ENCODE data around the gene TGFBR1.
A peak's percentile ranks its signal among the peaks of the same experiment; 100 is the strongest.

Gene TGFBR1

DNA sequence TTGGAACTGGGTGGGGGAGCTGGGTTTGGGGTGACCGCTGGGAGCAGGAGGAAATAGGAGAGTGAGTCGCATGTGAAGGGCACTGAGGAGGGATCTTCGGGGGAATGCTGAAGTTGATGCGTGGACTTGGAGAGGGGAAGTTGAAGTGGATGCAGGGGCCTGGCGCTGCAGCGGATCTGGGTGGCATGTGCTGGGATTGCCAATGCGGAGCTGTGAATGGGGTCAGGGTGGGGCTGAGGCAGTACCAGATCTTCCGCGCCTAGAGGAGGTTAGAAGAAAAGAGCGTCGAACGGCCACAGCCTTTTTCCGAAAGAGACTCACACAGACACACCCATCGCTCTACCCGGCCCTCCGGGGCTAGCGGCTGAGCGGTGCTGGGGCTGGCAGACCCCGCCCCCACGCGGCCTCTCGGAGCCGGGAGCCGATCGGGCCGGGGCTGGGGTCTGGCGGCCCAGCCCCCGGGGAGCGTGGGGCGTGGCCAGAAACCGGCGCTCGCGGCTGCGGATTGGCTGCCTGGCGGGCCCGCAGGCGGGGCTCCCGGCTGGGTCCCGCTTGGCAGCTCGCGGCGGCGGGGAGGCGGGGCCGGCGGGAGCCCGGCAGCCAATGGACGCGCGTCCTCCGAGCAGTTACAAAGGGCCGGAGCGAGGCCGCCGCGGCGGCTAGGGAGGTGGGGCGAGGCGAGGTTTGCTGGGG lies at the start of gene TGFBR1:
TGFBR1 (plus strand) TSS at position 655 of the 693 bp plus-strand sequence. CDS start 93 bp downstream, outside the sequence.
- DNase-seq (ENCODE audit: low read depth), result peak; percentile 78

DNA sequence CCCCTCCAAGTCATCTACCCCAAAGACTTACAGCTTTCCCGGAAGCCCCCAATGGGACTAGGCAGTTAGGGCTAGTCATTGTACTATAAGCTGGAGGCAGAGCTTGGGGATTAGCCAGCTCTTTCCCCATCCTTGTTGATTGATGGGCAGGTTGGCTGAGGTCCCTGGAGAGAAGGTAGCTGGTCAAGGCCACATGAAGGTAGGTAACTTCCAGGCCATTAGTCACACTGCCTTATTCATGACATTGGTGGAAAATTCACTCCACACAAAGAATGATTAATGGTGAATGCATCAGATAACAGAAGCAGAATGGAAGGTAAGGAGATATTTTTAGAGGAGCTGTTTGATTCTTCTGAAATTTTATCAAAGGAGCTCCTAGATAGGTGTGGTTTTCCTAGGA lies 49.5 kb upstream of the TGFBR1 start:
- DNase-seq (ENCODE audit: low read depth), result no peak

DNA sequence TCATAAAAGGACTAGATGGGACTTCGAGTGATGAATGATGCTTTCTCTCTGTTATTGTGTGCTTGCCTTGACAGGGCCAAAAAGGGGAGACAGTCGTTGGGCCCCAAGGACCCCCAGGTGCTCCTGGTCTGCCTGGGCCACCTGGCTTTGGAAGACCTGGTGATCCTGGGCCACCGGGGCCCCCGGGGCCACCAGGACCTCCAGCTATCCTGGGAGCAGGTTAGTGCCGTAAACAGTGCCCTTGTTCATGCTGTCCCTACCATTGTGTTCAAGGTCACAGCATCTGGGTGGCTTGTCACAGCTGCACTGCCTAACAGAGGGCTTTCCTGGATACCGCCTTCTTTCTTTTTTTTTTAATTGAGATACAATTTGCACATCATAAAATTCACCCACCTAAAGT lies 48.7 kb upstream of the TGFBR1 start:
- no peak for DNase-seq (ENCODE audit: low read depth)

DNA sequence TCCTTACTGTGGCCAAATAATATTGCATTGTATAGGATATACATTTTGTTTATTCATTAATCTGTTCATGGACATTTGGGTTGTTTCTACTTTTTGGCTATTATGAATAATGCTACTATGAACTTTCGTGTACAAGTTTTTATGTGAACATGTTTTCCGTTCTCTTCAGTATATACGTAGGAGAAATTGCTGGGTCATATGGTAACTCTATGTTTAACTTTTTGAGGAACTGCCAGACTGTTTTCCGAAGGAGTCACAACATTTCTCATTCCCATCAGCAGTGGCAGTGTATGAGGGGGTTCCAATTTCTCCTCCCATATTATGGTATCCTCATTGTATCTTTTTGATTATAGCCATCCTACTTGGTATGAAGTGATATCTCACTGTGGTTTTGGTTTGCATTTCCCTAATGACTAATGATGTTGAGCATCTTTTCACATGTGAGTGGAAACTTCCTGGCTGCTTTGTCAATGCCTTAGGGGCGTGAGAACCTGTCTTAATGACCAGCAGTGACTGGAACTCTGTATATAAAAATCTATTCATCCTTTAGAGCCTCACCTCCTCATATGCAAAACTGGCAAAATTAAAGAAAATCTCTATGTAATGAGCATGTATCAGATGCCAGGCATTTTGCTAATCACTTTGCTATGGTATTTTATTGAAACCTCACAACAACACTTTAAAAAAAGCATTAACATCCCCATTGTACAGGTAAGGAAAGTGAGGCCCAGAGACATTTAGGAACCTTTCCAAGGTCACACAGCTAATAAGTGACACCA lies 47.8 kb upstream of the TGFBR1 start:
- DNase-seq (ENCODE audit: low read depth), result no peak

DNA sequence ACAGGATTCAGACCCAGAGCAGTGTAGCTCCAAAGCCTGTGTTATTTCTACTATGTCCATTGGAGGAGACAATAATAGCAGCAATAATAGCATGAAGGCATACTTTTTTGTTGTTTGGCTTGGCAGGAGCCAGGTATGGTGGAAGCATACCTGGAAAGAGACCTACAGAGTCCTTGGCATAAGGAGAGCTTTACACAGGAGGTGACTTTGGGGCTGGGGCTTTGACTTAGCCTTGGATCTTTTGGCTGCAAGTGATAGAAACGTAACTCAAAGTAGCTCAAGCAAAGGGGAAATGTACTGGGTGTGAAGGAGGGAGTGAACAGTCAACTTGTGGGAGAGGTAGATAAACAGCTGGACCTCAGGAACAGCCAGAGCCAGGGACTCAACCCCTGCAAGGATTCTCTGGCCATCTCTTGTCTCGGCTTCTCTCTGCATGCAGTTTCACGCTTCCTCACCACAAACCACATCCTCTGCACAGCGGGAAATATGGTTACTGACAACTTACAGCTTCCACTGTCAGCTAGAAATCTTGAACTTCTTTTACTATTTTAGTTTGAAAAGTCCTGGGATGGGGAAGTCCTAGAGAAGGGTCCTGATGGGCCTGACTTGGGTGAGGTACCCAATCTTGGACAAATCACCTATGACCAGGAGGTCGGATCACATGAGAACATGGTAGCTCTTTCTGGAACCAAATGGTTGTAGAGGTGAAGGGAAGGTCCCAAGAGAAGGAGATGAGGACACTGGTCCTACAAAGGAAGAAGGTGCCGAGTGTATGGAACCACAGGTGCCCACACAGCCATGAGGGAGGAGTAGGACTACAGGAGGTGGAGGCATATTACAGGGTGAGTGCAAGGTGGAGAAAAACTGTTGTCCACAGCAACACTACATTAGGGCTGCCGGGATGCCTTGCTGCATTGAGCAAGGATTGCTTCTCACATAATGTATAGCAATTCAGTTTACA lies 47.0 kb upstream of the TGFBR1 start:
- DNase-seq (ENCODE audit: low read depth), result peak; percentile 51

DNA sequence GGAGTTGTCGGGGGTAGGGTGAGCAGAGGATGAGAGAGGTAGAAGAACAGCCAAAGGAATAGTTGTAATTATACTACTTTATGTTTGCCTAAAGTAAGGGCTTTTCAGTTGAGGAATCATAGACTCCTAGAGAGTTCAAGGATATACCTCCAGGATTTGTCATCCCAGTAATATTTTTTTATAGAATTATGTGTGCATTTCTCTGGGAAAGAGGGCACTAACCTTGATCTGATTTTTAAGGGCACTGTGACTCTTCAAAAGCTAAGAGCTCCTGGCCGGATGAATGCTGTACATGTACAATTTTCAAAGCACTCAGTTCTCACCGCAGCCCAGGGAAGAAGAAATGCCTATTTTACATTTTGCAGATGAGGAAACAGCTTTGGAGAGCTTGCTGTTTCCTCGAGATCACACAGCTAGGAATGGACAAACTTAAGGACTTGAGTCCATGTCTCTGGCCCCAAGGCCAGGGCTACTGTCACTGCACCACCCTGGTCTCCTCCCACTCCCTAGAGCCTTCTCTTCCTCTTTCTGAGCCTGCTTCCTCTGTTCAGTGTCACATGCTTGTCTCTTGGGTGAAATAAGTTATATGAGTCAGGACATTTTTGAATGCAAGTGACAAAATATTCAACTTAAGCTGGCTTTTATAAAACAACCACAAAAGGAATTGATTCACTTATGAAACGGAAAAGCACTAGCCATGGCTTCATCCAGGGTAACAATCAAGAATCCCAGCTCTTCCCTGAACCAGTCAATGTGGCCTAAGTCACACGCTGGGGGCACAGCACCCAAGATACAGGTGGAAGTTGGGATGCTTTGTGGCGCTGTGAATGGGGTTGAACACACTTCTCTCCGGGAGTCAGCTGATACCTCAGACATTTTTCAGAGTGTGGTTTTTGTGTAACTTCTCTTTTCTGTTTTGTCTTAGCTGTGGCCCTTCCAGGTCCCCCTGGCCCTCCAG lies 45.7 kb upstream of the TGFBR1 start:
- DNase-seq (ENCODE audit: low read depth), result no peak

DNA sequence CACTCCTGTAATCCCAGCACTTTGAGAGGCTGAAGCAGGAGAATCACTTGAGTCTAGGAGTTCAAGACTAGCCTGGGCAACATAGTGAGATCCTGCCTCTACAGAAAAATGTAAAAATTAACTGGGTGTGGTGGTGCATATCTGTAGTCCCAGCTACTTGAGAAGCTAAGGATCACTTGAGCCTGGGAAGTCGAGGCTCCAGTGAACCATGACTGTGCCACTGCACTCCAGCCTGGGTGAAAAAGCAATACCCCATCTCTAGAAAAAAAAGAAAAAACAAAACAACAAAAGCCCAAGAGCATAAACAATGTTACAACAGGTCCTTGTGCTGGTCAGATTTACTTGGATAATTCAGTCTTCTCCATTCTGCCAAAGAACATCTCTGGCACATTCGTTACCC lies 44.3 kb upstream of the TGFBR1 start:
- no peak for DNase-seq (ENCODE audit: low read depth)

DNA sequence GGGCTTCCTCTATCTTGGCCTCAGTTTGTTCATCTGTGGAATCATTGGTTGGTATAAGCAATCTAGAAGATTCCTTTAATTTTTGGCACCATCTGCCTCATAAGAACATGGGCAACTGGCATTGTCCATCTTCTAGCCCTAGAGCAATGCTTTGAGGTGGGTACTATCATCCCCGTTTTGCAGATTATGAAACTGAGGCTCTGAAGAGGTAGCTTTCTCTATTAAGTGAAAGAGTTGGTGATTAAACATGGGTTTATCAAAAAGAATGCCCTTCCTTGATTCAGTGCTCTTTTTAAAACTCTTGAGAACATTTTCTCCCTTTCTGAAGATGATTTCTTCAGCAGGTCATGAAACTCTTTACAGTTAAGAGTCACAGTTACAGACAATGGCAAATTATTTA lies 42.4 kb upstream of the TGFBR1 start:
- DNase-seq (ENCODE audit: low read depth), result no peak

DNA sequence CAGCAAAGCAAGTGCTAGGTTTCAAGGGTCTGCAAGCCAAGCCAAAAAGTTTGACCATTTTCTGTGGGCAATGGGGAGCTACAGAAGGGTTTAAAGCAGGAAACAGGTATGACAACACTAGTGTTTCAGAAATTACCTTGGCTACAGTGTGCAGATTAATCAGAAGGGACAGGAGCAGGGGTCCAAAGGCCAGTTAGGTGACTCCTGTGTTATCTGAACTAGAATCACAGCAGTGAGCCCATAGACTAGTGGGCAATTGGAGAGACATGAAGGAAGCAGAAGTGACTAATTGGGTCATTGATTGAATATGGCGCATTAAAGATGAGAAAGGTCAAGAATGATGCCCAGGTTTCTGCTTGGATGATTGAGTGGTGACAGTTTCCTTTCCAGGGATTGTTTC lies 41.4 kb upstream of the TGFBR1 start:
- no peak for DNase-seq (ENCODE audit: low read depth)

DNA sequence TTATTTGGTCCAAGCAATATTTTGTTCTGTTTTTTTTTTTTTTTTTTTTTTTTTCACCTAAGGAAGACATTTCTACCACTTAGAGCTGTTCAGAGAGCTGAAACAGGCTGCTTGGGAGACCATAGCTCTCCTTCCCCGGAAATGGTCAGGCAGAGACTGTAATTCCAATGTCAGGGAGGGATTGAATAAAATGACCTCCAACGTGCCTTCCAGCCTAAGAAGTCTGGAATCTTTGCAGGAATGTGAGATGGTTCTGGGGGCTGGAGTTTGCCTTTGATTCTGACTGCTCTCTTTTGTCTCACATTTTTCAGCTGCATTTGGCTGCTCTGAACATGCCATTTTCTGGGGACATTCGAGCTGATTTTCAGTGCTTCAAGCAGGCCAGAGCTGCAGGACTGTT lies 38.3 kb upstream of the TGFBR1 start:
- DNase-seq (ENCODE audit: low read depth), result no peak

DNA sequence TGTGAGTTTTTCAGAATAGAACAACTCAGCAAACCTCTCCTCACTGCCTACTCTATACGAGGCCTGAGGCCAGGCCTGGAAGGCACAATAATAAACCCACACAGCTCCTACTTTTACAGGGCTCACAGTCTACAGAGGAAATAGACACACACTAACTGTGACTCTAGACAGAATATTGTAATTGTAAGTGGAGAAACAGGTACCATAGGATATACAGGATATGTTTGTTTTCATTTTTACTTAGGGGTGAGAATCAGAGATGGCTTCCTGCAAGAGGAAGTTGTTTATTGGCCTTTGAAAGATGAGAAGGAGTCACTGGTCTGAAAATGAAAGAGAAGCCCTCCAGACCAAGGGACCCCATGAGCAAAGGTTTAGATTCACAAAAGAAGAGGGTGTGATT lies 35.8 kb upstream of the TGFBR1 start:
- no peak for DNase-seq (ENCODE audit: low read depth)

DNA sequence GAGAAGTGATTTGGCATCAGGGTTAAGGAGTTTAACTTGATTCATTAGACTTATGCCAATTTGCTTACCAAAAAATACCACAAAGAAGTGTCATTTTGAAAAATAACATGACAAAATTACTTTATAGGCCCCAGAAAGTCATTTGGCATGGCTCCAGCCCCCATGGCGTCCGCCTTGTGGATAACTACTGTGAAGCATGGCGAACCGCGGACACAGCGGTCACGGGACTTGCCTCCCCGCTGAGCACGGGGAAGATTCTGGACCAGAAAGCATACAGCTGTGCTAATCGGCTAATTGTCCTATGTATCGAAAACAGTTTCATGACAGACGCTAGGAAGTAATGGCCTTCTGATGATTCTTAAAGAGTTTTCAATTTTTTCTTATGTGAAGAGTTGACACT lies 35.4 kb upstream of the TGFBR1 start:
- DNase-seq (ENCODE audit: low read depth), result no peak

DNA sequence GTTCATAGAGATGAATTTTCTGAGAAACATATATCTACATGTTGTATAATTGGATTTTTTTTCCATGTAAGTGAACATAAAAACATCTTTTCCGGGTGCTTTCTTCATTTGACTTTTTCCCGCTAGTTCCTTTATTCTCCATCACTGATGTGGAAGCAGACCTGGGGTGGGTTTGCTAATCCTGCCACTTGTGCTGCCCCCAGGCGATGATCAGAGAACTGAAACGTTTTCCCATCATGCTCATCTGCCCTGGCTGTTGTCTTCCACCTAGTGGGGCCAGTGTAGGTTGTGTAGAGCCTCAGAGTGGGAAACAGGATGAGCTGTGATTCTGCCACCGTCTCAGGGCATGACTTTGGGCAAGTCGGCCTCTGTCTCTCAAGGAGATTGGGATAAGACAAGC lies 34.2 kb upstream of the TGFBR1 start:
- DNase-seq (ENCODE audit: low read depth), result no peak

DNA sequence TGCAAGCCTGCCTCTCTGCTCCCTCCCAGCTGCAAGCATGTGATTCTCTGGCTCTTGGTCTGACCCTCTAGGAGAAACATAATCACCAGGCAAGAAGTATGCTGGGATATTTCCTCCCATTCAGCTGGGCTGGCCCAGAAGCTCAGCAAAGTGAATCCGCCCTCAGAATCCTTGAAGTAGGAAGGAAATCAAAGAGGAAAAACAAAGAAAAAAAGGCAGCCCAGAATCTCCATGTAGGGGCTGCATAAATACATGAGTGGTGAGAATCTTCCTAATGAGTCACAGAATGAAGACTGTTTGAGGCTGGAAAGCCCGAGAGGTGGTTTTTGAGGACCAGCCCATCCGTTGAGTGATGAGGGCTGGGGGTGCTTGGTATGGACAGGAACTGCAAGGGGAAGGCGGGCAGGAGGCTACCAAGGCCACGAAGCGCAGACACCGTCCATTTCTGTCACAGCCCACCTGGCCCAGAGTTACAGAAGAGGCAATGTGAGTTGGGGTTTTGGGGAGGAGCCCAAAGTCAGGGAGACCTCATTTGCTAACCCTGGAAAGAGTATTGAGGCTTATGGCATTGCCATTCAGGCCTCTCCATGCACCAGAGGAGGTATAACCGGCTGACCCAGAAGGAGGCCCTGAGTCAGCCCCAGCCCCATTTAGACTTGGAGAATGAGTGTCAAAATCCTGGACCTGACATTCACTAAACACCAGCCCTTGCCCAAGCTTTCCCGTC lies 33.4 kb upstream of the TGFBR1 start:
- DNase-seq (ENCODE audit: low read depth), result no peak

DNA sequence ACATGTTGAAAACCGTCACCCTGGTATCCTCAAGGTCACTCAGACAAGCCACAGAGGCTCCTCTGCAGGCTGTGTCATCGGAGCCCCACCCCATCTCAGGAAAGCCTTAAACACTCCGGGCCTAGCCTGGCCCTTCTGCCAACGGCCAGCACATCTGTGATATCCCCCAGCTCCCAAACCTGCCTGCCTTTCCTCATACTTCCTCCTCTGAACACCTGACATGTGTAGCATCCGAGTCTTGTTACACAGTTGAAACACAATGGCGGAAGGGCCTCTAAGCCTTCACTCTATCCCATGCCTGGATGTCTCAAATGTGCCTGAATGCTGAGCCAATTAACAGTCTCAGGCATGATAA lies 32.9 kb upstream of the TGFBR1 start:
- no peak for DNase-seq (ENCODE audit: low read depth)

DNA sequence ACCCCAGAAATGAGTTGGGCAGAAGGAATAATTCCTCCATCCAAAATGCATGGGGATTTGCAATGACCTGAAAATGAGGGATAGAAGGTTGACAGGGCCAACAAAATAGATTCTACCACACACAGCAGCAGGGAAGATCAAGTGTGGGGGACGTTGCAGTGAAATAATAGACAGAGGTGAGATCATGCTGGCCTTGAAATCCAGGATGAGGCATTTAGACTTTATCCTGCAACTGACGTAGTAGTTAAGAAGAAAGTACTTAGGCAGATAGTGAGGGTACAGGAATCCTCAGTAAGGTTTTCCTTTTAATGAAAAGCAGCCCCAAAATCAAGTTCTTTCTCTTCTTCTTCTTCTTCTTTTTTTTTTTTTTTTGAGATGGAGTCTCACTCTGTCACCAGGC lies 31.6 kb upstream of the TGFBR1 start:
- no peak for DNase-seq (ENCODE audit: low read depth)

DNA sequence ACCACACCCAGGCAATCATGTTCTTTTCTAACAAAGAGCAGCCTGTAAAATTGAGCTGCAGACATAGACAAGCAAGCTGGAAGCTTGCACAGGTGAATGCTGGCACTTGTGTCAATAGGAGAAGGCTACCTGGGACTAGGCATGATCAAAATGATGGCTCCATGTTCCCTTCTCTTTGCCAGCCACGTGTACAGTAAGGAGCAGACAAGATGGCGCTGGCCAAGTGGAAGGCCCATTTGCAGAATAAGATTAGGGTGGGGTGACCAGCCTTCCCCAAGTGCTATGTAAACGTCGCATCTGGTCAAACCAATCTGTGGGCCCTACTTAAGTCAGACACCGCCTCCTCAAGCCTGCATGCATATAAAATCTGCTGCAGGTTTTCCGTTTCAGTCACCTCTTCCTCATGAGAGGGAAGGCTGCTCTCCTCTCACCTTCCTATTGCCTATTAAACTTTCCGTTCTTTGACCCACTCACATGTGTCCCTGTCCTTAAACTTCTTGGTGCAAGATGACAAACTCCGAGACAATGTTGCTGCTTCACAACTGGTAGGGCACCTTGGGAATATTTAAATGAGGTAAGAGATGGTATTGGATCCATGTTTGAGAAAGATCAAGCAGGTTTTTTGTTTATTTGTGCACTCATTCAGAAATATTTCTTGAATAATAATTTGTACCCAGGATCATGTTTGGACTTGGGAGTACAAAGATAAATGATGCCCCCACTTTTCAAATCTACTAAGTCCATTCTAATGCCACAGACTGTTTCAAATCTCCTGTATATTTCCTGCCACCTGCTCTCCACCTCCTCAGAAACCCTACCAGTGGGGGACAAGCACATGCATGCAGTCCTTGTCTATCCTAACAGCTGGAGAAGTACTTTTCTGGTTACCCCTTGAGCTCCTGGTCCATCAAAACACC lies 30.7 kb upstream of the TGFBR1 start:
- no peak for DNase-seq (ENCODE audit: low read depth)

DNA sequence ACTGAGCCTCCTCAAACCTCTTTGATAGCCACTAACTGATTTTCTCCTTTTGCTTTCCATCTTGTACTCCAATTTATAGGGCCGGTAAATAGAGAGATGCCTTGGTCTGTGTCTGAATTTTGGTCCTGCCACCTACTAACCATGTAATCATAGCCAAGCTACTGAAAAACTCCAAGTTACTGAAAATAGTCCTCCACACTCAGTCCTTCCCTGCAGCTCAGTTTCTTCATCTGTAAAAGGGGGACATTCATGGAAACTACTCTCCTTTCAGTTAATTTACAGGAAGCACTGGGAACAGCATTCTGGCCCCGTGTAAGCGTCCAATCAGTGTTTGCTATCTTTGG lies 30.0 kb upstream of the TGFBR1 start:
- no peak for DNase-seq (ENCODE audit: low read depth)

DNA sequence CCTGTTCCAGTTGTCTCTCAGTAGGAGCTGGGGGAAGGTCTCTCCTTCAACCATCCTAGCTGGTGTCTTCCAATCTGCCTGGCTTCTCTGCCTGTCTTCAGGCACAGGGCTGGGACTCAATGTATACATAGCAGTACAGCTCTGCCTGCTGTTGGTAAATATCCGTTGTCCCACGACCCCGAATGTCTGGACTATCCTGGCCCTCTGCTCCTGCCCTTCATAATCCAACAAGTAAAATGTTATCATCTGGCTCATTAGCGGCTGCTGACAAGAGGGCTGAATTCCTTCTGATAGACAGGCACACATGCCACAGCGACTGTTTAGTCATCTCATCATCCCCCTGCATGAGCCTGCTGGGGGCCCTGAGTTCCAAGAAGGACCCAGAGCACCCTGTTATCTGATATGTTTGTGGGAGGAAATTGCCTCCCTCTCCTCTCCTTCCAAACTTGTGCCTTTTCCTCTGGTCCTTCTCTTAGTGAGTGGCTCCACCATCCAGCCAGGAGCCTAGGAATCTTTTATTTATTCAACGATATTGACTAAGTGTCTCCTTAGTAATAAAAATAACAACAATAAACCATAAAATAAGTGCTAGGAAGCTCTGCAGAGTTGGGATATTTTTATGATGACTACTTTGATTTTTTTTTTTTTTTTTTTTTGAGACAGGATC lies 29.5 kb upstream of the TGFBR1 start:
- no peak for DNase-seq (ENCODE audit: low read depth)
